WERI-Rb-1 (cell line): ENCODE results near the gene SOX10.

Source experiments
- DNase-seq: peaks from one replicate; pipeline ENCODE4 v3.0.0-alpha.2; 2020
- H3K27ac ChIP-seq: fragments of 250-450 bp; sonication (Bioruptor Pico); 2 replicates; pipeline ENCODE4 v1.5.1; 2020; ENCODE audit warnings: mild to moderate bottlenecking, moderate library complexity
- H3K27me3 ChIP-seq: fragments of 250-450 bp; sonication (Bioruptor Pico); 2 replicates; pipeline ENCODE4 v1.5.1; 2021; ENCODE audit warnings: mild to moderate bottlenecking, low read depth, moderate library complexity; ENCODE audit not compliant: insufficient read depth, severe bottlenecking
- H3K36me3 ChIP-seq: fragments of 250-450 bp; sonication (Bioruptor Pico); 2 replicates; pipeline ENCODE4 v1.5.1; 2020; ENCODE audit warnings: mild to moderate bottlenecking, moderate library complexity
- H3K4me3 ChIP-seq: 2 replicates; pipeline ENCODE4 v1.5.1; 2011; ENCODE audit warnings: low read depth, mild to moderate bottlenecking, control low read depth, low read length
- H3K9me3 ChIP-seq: fragments of 250-450 bp; sonication (Bioruptor Pico); 2 replicates; pipeline ENCODE4 v1.5.1; 2021; ENCODE audit warnings: mild to moderate bottlenecking, moderate library complexity; ENCODE audit not compliant: severe bottlenecking
- TF ChIP-seq, protein P1 (sequence below): IDR thresholded peaks from 2 replicates; pipeline ENCODE4 v1.5.1; 2011; ENCODE audit warnings: low read depth, mild to moderate bottlenecking, control low read depth, inconsistent platforms, low read length

The SOX10 gene

DNA sequence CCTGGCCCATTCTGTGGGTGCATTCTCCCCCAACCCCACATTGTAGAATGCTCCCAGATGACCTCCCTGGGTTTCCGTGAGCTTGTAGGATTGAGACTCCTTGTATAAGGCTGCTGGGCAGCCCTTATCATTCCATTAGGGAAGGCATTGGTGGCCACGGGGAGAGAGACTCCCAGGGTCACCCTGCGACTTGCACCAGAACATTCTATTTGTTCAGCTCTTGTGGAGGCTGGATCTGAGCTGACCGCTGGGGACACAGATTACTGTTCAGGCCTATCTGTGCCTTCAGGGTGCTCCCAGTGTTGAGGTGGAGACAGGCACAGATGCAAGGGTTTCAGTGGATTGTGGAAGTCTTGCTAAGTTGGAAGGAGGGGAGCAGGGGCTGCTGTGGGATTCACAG, 60.4 kb downstream of the SOX10 start:
- Histone ChIP-seq H3K27me3 (no peaks in the 10 kb centered on the region), H3K4me3 (no peak overlapping the region), H3K27ac (no peak overlapping the region), H3K9me3 (no peaks in the 10 kb centered on the region), H3K36me3 (peaks cover 25% of the 10 kb centered on the region)
- DNase-seq, result no peak
- TF ChIP-seq, protein P1, sequence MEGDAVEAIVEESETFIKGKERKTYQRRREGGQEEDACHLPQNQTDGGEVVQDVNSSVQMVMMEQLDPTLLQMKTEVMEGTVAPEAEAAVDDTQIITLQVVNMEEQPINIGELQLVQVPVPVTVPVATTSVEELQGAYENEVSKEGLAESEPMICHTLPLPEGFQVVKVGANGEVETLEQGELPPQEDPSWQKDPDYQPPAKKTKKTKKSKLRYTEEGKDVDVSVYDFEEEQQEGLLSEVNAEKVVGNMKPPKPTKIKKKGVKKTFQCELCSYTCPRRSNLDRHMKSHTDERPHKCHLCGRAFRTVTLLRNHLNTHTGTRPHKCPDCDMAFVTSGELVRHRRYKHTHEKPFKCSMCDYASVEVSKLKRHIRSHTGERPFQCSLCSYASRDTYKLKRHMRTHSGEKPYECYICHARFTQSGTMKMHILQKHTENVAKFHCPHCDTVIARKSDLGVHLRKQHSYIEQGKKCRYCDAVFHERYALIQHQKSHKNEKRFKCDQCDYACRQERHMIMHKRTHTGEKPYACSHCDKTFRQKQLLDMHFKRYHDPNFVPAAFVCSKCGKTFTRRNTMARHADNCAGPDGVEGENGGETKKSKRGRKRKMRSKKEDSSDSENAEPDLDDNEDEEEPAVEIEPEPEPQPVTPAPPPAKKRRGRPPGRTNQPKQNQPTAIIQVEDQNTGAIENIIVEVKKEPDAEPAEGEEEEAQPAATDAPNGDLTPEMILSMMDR, result no peak
